Nephron (organoid): Measurements from ENCODE around the gene CFAP251.

Source experiments
- H3K27ac Mint-ChIP-seq, 3 experiments: 2 replicates each; pipeline ENCODE4 v1.8.0; 2020; ENCODE audit warnings: mixed read lengths in 3 of 3, mild to moderate bottlenecking in 2 of 3, moderate library complexity in 1 of 3
- H3K27me3 Mint-ChIP-seq: 2 replicates; pipeline ENCODE4 v1.8.0; 2021; ENCODE audit warnings: low read depth, mild to moderate bottlenecking, moderate library complexity, mixed read lengths
- H3K36me3 Mint-ChIP-seq: 2 replicates; pipeline ENCODE4 v1.8.0; 2020; ENCODE audit warnings: low read depth, mixed read lengths
- H3K4me1 Mint-ChIP-seq: 2 replicates; pipeline ENCODE4 v1.8.0; 2020; ENCODE audit warnings: mixed read lengths
- H3K4me3 Mint-ChIP-seq, 3 experiments: 2 replicates each; pipeline ENCODE4 v1.8.0; 2020; ENCODE audit warnings: mild to moderate bottlenecking in 3 of 3, mixed read lengths in 3 of 3, moderate library complexity in 2 of 3
- H3K9me3 Mint-ChIP-seq: 2 replicates; pipeline ENCODE4 v1.8.0; 2020; ENCODE audit warnings: mixed read lengths
- CTCF ChIP-seq, 3 experiments: fragments of 200-600 bp; sonication (generic); IDR thresholded peaks; one replicate each; pipeline ENCODE4 v1.5.0; 2021; ENCODE audit warnings: antibody characterized with exemption in 3 of 3; ENCODE audit not compliant: unreplicated experiment in 3 of 3

The CFAP251 gene

GRCh38 chr12:122005252-122005776 is 86.9 kb downstream of the CFAP251 start:
- no peak for TF ChIP-seq CTCF (IDR thresholded peaks at IDR 0.05; ENCODE audit: unreplicated experiment in 3 of 3)
- peaks cover 5% of the 10 kb centered on the region for H3K4me1 Mint-ChIP-seq
- peaks cover 4% of the 10 kb centered on the region for H3K36me3 Mint-ChIP-seq
- H3K27ac Mint-ChIP-seq: no peak overlapping the region
- H3K27me3 Mint-ChIP-seq: peaks cover 4% of the 10 kb centered on the region
- H3K9me3 Mint-ChIP-seq: no peaks in the 10 kb centered on the region
- H3K4me3 Mint-ChIP-seq: no peak overlapping the region

- H3K27me3 Mint-ChIP-seq: peaks cover 4% of the 10 kb centered on the region
- H3K4me1 Mint-ChIP-seq: peaks cover 5% of the 10 kb centered on the region
- H3K27ac Mint-ChIP-seq: no peak overlapping the region
- TF ChIP-seq CTCF (IDR thresholded peaks at IDR 0.05; ENCODE audit: unreplicated experiment in 3 of 3): no peak
- H3K9me3 Mint-ChIP-seq: no peaks in the 10 kb centered on the region
- H3K36me3 Mint-ChIP-seq: peaks cover 4% of the 10 kb centered on the region
- no peak overlapping the region for H3K4me3 Mint-ChIP-seq
These were observed 88.0 kb downstream of the CFAP251 start for GRCh38 chr12:122006186-122006926.

GRCh38 chr12:122009741-122010140 is 91.3 kb downstream of the CFAP251 start:
- H3K4me1 Mint-ChIP-seq: no peaks in the 10 kb centered on the region
- H3K27me3 Mint-ChIP-seq: no peaks in the 10 kb centered on the region
- H3K27ac Mint-ChIP-seq: no peak overlapping the region
- H3K4me3 Mint-ChIP-seq: no peak overlapping the region
- H3K36me3 Mint-ChIP-seq: no peaks in the 10 kb centered on the region
- H3K9me3 Mint-ChIP-seq: no peaks in the 10 kb centered on the region
- no peak for TF ChIP-seq CTCF (IDR thresholded peaks at IDR 0.05; ENCODE audit: unreplicated experiment in 3 of 3)

- H3K27me3 Mint-ChIP-seq: no peaks in the 10 kb centered on the region
- H3K27ac Mint-ChIP-seq: no peak overlapping the region
- H3K4me3 Mint-ChIP-seq: no peak overlapping the region
- H3K9me3 Mint-ChIP-seq: peaks cover 2% of the 10 kb centered on the region
- no peak for TF ChIP-seq CTCF (IDR thresholded peaks at IDR 0.05; ENCODE audit: unreplicated experiment in 3 of 3)
- H3K4me1 Mint-ChIP-seq: no peaks in the 10 kb centered on the region
- H3K36me3 Mint-ChIP-seq: peaks cover 1% of the 10 kb centered on the region
These were observed 93.8 kb downstream of the CFAP251 start for GRCh38 chr12:122012184-122012583.

- Mint-ChIP-seq H3K4me3 (no peak overlapping the region), H3K9me3 (peaks cover 6% of the 10 kb centered on the region), H3K27me3 (no peaks in the 10 kb centered on the region), H3K36me3 (peaks cover 3% of the 10 kb centered on the region), H3K4me1 (no peaks in the 10 kb centered on the region), H3K27ac (no peak overlapping the region)
- no peak for TF ChIP-seq CTCF (IDR thresholded peaks at IDR 0.05; ENCODE audit: unreplicated experiment in 3 of 3)
These were observed 94.7 kb downstream of the CFAP251 start for GRCh38 chr12:122013136-122013535.
